Neural progenitor cell (in vitro differentiated cells): ENCODE data around the gene PBX3.

ENCODE experiments used
- CTCF ChIP-seq: fragments of 200-600 bp; sonication (generic); IDR thresholded peaks from 2 replicates; pipeline ENCODE4 v1.5.1; 2017; ENCODE audit warnings: antibody characterized with exemption, mild to moderate bottlenecking
- EZH2 ChIP-seq: fragments of 200-600 bp; sonication (generic); IDR thresholded peaks from 2 replicates; pipeline ENCODE4 v1.6.1; 2017; ENCODE audit warnings: antibody characterized with exemption, mild to moderate bottlenecking, moderate library complexity
- EZH2phosphoT487 ChIP-seq: fragments of 200-600 bp; sonication (generic); IDR thresholded peaks from 2 replicates; pipeline ENCODE4 v1.6.1; 2017; ENCODE audit warnings: antibody characterized with exemption

- no peak for TF ChIP-seq EZH2
- no peak for TF ChIP-seq EZH2phosphoT487
- no peak for TF ChIP-seq CTCF
Measured at GRCh38 chr9:125845271-125845808, 98.2 kb downstream of the PBX3 start.
